GM12874 (cell line): Measurements from ENCODE around the gene ARHGAP6.

Source experiments
- TF ChIP-seq, protein P1 (sequence below): IDR thresholded peaks from 2 replicates; pipeline ENCODE4 v1.5.1; 2011; ENCODE audit warnings: low read depth, mild to moderate bottlenecking, control low read depth, low read length, moderate library complexity; ENCODE audit not compliant: insufficient read depth

The ARHGAP6 gene

DNA sequence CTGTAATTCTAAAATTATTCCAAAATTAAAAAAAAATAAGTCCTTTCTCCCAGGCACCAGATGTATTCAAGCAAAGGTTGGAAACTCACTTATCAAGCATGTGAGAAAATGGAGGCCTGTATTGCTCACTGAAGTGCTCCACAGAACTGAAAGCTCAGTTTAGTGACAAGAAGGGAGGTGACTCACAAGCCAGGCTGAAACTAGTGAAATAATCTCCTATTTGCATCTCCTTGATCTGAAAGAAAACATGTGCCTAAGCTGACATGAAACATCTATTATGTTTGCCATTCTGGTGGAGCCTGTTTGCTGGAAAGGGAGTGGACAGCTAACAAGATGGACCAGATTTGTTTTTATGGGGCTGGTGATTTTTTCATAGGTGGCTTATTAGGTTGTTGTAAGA, 426.5 kb downstream of the ARHGAP6 start:
- TF ChIP-seq, protein P1, sequence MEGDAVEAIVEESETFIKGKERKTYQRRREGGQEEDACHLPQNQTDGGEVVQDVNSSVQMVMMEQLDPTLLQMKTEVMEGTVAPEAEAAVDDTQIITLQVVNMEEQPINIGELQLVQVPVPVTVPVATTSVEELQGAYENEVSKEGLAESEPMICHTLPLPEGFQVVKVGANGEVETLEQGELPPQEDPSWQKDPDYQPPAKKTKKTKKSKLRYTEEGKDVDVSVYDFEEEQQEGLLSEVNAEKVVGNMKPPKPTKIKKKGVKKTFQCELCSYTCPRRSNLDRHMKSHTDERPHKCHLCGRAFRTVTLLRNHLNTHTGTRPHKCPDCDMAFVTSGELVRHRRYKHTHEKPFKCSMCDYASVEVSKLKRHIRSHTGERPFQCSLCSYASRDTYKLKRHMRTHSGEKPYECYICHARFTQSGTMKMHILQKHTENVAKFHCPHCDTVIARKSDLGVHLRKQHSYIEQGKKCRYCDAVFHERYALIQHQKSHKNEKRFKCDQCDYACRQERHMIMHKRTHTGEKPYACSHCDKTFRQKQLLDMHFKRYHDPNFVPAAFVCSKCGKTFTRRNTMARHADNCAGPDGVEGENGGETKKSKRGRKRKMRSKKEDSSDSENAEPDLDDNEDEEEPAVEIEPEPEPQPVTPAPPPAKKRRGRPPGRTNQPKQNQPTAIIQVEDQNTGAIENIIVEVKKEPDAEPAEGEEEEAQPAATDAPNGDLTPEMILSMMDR = no peak

DNA sequence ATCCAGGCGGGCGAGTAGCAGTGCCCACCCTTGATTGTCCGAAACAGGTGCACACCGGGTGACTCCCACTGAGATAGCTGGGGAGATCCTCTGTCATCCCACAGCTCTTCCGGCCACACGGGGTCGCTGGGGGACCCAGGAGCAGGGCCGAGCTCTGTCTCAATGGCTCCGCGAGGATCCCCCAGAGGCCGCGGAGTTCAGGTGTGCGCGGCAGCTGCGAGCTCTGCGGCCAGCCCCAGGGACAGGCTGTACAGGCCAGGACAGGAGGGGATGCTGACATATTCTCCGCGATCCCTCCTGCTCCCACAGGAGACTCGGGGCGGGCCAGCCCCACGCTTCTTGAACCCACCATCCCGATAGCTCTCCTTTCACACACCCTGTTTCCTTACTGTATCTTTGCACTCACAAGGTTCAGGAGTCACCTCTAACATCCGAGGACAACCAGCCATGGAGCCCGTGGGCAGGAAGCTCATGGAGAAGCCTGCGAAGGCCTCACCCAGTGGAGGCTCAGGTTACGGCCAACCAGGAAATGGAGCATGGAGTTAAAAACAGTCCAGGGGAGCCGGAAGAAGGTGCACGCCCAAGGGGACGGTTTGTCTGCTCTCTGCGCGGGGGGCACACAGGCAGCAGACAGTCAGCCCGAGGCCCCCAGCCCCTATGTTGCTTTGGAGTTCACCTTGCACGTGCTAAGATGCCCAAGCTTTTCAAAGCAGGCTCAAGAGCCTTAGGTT, 450.4 kb downstream of the ARHGAP6 start:
- TF ChIP-seq, protein P1 = no peak

DNA sequence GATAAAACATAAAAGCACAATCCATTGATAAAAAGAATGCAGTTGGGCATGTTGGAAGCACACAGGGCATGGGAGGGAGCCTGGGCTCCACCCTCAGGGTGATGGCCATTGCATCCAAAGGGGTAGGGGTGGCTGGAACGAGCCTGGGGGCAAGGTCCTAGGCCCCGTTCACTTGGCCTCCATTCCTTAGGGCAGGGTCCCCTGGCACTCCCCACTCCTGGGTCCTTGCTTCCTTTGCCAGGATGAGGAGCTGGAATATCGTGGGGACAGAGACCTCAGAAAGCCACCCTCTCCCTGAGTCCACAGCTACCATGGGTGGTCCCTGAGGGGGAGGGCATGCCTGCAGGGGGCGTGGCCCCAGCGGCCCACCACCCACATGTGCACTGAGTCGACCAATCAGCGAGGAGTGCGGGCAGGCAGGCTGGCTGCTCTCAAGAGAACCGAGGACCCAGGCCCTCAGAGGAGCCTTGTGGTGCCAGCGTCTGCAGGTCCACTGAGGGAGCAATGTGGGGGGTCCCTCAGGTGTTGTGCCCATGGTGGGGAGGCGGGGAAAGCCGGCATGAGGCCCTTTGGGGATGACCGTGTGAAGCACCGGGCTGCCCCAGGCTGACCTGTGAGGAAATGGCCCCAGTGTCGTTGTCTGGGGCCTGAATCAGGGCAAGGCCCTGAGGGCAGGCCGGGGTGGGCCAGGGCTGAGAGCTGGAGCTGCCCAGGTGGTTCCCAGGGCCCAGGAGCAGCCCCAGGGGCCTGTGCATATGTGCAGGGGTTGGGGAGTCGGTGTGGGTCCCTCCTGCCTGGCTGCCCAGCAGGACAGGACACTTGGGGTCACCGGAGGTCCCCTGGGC, 451.2 kb downstream of the ARHGAP6 start:
- TF ChIP-seq, protein P1 = no peak

DNA sequence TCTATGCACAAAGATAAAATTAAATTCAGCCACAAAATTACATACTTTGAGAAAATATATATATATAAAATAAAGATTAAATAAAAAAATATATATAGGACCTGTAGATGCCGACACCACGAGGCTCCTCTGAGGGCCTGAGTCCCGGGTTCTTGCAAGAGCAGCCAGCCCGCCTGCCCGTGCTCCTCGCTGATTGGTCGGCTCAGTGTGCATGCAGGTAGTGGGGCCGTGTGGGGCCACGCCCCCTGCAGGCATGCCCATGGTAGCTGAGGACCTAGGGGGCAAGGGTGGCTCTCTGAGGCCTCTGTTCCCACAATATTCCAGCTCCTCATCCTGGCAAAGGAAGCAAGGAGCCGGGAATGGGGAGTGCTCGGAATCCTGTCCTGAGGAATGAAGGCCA, 453.0 kb downstream of the ARHGAP6 start:
- TF ChIP-seq, protein P1 = no peak

DNA sequence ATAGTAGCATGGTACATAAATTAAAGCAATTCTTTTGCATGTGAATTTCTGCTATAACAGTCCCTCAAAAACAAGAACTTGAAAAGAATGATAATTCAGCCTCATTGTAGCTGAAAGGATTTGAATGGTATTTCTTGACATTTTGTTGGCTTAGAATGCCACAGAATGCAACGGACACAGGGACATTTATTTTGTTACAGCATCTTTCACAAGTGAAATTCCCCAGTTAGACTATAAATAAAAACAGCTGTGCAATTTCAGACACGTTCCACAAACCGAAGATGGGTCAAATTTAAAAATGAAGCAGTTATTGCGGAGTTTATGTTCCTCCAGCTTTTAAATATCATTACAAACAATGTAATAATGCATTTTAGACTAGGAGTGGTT, 455.3 kb downstream of the ARHGAP6 start:
- TF ChIP-seq, protein P1 = no peak

DNA sequence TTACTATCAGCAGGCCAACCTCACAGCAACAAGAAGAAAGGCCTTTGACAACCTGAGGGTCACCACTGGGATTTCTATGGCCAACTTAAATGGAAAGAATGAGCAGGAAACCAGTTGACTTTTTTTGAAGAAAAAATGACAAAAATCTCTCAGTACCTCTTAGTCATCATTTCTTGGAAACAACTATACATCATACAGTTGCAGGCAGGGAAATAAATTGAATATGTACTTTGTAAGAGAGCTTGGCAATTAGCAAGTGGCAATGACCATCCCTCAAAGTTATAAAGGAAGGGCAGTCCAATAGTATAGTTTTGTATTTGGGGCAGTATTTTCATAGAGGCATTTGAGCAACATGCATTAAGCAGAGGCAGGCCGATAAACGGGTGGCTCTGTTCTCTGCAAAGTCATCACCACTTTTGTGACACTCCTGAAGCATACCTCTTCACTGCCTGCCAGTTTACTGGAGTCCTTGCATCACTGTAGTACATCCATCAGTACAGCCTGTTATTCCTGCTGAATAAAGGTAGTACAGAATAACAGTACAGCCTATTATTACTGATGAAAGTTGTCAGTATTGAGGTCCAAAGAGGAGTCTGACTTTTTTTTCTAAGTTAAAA, 455.8 kb downstream of the ARHGAP6 start:
- TF ChIP-seq, protein P1 = no peak

DNA sequence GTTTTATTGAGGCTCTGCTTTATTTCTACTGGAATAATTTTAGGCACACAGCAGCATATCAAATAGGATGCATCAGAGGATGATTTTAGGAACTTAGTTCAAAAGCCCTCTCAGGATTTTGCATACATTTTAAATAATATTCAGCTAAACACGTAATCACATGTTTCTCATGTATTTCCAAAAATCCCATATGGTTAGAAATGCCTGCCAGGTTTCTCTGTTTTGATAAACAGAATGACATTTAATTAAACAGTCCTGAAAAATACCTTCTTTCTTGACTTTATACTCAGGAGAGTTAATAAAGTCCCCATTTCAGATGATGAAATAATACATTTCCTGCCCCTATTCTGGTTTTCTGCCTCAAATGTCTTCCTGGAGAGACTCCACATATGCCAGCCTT, 459.0 kb downstream of the ARHGAP6 start:
- TF ChIP-seq, protein P1 = no peak
